Cardiac fibroblast (primary cell): ENCODE results near the gene C8A.

Experiments
- DNase-seq, 2 donors: peaks; one replicate each; pipeline versions ENCODE4 v3.0.0 to v3.0.0-alpha.2; 2010; ENCODE audit warnings: low read depth in 2 of 2
- H3K4me3 ChIP-seq, 2 donors: replicated peaks in 1 of 2; 1 replicate in 1 of 2; 2 replicates in 1 of 2; pipeline ENCODE4 v1.5.1; 2011; ENCODE audit warnings: low read depth in 2 of 2, low read length in 2 of 2, mild to moderate bottlenecking in 2 of 2, moderate library complexity in 1 of 2
- CTCF ChIP-seq: IDR thresholded peaks from one replicate; pipeline ENCODE4 v1.5.1; 2011; ENCODE audit warnings: low read depth, mild to moderate bottlenecking, low read length, inconsistent platforms

Gene C8A

GRCh38 chr1:56845343-56845742, 9.3 kb upstream of the C8A start:
- no peak for TF ChIP-seq CTCF
- DNase-seq, result no peak
- H3K4me3 ChIP-seq, result no peak overlapping the region

GRCh38 chr1:56849750-56850149, 4.8 kb upstream of the C8A start:
- no peak for TF ChIP-seq CTCF
- H3K4me3 ChIP-seq, result no peak overlapping the region
- no peak for DNase-seq

- TF ChIP-seq CTCF, result no peak
- no peak for DNase-seq
- H3K4me3 ChIP-seq, result no peak overlapping the region
Observed at GRCh38 chr1:56850411-56850810, 4.2 kb upstream of the C8A start.

GRCh38 chr1:56850922-56851321, 3.7 kb upstream of the C8A start:
- no peak overlapping the region for H3K4me3 ChIP-seq
- TF ChIP-seq CTCF, result no peak
- DNase-seq, result no peak

GRCh38 chr1:56852476-56852875, 2.1 kb upstream of the C8A start:
- no peak for TF ChIP-seq CTCF
- no peak for DNase-seq
- H3K4me3 ChIP-seq, result no peak overlapping the region

GRCh38 chr1:56855190-56855589, 593 bp downstream of the C8A start:
- TF ChIP-seq CTCF, result no peak
- no peak for DNase-seq
- H3K4me3 ChIP-seq, result no peak overlapping the region

GRCh38 chr1:56856186-56856585, 1.6 kb downstream of the C8A start:
- no peak for TF ChIP-seq CTCF
- no peak overlapping the region for H3K4me3 ChIP-seq
- DNase-seq, result no peak
